GM19043 (cell line): ENCODE results near the gene EBF3.
"Not testable (repeated sequence)": the region's sequence is repeated elsewhere in the genome, so short reads cannot be mapped to it uniquely, and the experiment has no call there.

Experiments
- ATAC-seq: cut with Tn5 transposase; IDR thresholded peaks from one replicate; pipeline ENCODE4 v1.9.1; 2021; ENCODE audit warnings: low read depth; ENCODE audit not compliant: unreplicated experiment

The EBF3 gene

DNA sequence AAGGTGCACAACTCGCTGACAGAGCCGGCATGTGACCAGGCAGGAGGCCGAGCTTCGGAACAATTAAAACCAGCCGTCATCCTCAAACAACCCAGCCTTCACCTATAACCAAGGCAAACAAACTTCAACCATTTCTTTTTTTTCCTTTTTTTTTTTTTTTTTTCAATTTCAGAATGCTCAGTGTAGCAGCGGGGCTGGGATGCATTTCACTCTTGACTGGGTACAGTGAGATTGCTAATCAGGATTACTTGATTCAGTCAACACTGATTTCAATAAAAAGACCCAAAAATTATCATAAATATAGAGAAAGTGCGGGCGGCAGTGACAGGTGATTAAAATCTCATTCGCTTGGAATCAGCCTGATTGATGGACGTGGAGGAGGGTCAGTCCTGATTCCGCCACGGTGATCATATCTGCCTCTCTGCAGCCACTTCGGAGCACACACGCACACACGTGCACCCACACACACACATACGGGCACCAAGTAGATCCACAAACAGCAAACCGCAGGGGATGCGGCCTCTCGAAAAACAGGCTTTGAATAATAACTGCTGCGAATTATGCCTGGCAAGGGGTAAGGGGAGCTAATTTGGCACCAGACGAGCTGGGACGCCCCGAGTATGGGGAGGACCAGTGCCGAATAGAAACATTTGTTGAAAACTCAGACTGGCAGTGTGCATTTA is 31.2 kb downstream of the EBF3 start:
- ATAC-seq: no peak

DNA sequence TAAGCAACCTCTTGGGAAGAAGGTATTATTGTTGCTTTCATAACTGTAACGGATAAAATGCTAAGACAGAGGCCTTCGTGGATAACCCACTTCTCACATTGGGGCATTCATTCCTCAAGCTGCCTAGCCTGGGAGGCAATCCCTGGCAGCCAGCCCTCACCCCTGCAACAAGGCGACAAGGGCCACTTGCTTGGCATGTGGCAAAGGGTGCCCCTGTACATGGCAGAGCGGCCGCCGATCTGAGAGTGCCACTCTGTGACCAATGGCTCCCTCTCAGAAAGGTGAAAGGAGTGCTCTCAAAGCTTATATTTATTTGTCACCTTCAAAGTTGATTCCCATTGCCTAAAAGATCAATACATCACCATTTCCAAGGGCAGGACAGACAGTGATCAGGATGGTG is 31.9 kb downstream of the EBF3 start:
- ATAC-seq: no peak

DNA sequence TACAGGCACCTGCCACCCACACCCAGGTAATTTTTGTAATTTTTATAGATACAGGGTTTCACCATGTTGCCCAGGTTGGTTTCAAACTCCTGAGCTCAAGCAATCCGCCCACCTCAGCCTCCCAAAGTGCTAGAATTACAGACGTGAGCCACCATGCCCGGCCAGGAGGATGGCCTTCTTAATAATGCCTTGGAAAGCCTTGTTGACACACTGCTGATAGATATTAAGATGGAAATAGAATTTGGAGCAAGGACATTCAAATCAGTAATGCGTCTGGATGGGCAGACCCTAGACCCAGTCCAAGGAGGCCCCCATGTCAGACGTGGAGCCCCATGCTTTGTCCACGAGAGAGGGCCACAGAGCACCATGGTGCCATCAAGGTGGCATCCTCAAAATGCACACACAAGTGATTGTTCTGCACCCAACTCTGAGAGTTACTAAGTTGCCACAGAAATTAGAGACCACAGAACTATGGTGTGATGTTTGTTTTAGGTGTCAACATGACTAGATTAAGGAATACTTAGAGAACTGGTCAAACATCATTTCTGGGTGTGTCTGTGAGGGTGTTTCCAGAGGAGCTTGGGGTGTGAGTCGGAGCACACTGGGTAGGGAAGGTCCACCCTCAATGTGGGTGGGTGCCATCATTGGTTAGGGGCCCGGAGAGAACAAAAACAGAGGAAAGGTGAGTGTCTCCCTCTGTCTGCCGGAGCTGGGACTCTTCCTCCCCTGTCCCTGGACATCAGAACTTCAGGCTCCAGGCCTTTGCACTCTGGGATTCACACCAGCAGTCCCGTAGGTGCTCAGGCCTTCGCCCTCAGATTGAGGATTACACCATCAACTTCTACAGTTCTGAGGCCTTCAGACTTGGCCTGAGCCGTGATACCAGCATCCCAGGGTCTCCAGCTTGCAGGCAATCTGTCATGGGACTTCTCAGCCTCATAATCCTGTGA is 34.5 kb downstream of the EBF3 start:
- ATAC-seq: no peak

DNA sequence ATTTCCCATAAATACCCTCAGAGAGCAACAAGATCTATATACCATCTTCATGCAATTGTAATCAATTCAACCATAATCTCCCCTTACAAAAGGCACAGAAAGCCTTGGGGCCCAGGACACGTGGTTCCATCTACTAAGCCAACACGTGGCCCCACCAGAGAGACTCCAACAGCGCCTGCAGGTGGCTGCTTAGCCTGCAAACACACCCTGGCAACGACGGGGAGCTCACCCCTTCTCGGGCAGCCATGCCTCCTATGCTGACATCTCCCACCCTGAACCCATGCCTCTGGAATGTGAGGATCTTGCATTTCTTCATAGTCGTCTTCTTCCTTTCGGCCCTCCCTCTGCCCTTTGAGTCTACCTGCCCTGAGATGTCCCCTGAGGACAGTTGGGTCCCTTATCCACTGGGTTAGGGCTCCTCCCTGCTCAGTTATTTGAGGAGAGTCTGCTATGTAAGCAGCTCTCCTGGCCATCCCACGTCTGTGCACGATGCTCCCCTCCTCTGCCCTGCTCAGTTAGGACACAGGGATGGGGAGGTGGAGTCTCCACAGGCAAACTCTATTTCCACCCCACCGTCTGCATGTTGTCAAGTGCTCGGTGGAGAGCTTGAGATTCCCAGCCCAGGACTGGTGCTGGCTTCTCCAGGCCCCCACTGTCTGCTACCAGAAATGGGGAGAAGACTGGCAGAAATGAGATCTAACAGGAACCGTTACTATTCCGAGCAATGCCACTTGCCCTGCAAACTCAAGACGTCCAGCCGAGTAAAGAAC is 36.5 kb downstream of the EBF3 start:
- ATAC-seq: no peak

DNA sequence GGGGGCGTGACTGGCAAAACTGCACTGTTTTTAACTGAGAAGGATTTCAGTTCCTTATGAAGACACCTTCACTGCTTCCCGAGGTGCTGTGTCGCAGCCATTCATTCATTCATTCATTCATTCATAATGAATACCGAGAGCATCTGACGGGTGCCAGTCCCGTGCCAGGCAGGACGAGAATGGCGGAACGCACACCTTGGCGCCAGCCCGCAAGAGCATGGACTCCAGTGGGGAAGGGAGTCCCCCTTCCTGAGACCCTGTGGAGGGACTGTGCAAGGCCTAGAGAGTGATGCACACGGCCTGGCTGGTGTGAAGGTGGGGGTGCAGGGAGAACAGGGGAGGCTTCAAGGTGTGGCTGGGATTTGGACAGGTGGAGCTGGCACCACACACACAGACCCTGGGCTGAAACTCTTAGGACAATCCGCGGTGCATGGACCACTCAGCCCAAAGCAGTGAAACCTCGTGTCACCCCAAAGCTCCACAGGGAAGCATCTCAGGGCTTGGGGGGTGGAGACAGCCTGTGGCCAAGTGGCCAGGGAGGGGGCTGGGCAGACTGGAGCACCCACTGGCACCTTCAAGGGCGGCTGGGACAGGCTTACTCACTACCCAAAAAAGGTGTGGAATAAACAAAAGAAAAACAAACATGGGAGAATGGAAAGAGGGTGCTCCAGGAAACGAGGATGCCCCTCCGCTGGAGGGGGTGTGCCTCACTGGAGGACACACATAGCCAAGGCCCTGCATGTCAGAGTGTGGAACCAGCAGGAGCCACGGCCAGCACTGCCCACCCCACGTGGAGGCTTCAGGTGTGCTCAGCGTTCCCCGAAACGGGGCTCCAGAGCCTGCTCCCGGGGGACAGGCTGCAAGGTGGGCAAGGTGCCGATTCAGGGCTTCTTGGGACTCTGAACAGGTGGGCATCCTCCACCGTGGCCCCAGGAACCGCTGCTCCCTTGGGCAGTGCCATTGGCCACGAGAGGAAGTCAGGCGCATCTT is 37.7 kb downstream of the EBF3 start:
- ATAC-seq: no peak

DNA sequence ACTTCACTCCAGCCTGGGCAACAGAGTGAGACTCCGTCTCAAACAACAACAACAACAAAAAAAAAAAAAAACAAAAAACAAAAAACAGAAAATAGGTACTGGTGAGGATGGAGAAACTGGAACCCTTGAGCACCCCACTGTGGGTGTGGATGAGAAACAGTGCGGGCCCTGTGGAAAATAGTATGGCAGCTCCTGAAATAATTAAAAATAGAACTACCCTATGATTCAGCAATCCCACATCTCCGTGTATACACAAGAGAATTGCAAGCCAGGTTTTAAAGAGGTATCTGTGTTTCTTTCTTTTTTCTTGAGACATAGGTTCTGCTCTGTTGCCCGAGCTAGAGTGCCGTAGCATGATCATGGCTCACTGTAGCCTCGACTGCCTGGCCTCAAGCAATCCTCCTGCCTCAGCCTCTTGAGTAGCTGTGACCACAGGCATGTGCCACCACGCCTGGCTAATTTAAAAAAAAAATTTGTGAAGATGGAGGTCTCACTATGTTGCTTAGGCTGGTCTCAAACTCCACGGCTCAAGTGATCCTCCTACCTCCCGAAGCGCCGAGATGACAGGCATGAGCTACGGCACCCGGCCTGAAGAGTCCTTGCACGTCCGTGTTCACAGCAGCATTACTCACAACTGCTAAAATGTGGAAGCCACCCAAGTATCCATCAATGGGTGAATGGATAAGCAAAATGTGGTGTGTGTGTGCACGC is 39.5 kb downstream of the EBF3 start:
- no peak for ATAC-seq

DNA sequence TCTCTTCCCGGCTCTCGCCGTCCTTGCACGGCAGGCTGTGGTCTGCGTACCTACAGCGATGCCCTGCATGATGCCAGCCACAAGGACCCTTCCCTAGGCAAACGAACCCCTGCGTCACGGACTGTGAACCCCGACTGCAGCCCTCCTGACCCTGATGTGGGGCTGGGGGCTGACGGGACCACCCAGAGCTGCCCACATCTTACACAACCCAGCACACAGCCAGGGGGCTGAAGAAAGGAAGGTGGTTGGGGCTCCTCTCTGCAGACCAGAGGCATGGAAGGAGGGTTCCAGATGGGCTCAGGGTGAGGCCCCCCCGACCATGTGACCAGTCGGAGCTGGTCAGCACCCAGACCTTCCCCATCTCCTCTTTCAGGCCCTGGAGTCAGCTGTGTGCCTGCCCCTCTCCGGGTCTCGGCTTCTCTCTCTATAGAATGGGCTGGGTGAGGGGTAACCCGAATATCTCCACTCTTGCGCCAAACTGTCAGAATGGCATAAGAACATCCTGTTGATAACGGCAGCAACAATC is 41.4 kb downstream of the EBF3 start:
- no peak for ATAC-seq

DNA sequence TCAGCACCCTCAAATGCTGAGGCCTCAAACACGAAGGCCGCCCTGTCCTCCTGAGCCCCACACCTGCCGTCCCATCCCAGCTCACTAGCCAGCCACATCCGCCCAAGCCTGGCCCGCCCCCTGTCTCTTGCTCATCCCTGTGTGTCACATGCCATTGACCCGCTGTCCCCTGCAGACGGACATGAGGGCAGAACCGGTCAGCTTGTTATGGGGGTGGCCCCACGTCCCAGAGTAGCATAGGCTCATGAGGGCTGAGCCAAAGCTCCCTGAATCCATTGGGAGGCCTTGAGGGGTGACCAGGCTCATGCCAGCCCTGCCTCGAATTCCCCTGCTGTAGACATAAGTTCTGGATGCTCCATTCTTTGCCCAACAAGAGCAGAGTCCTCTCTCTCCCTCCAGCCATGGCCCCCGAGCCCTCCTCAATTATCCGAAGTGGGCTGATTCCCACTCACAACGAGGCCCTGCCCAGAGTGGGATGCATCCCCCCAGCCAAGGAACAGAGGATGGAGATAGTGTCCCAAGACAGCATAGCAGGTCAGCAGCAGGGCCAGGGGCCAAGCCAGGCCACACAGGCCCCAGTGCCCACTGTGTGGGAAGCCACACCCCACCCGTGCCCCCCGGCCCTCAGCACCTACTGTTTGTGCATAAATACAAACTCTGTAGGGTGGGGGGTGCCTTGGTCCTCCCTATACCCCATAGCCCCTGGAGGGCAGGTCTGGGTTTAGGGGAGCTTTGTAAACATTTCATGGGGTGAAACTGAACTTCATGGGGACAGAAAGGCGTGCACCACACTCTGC is 42.1 kb downstream of the EBF3 start:
- ATAC-seq: no peak

DNA sequence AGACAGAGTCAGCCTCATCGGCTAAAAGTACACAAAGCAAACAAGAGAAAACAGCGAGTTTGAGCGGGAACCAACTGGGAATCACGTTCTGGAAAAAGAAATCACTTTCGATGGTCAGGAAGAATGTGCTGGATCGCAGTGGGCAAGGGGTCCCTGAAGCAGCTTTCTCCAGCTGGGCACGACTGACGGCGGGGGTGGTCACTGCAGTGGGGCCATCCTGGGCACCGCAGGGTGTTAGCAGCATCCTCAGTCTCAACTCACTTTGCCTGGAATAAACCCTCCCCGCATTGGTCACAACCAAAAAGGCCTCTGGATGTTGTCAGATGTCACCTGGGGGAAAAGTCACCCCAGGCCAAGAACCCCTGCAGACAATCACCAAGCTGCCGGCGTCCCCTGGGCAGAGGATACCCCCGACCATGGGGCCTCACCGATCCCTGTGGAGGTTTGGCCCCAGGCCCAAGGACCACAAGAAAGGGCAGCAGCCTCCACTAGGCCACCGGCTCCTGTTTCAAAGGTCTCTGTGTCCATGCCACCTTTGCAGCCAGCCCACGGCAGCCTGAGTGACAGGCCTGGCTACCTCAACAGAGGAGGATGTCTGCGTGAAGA is 42.9 kb downstream of the EBF3 start:
- ATAC-seq: no peak

DNA sequence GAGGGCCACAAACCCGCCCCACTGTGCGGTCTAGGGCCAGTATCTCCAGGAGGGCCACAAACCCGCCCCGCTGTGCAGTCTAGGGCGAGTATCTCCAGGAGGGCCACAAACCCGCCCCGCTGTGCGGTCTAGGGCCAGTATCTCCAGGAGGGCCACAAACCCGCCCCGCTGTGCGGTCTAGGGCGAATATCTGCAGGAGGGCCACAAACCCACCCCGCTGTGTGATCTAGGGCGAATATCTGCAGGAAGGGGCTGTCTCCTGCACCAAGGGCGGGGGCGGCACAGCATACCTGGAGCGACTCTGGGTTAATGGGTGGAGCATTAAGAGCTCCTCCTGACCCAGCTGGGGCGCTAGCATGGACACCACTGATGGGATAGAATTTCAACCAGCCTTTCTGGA is 43.9 kb downstream of the EBF3 start:
- ATAC-seq: not testable (repeated sequence)

DNA sequence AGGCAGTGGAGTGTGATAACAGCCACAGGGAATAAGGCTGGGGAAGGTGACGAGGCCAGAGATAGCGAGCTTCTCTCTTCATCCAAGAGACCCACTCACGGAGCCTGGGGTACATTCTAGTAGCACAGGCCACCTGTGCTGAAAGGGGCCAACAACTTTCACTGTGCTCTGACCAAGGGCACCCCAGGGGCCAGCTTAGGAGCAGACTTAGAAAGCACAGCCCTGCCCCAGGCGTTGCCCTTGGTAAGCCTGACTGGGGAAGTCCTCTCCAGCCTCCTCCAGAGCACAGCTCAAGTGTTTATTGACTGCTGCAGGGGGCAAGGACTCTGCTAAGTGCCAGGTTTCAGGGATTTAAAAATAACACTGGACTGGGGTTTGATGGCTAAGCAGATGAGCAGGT is 44.7 kb downstream of the EBF3 start:
- ATAC-seq: no peak

DNA sequence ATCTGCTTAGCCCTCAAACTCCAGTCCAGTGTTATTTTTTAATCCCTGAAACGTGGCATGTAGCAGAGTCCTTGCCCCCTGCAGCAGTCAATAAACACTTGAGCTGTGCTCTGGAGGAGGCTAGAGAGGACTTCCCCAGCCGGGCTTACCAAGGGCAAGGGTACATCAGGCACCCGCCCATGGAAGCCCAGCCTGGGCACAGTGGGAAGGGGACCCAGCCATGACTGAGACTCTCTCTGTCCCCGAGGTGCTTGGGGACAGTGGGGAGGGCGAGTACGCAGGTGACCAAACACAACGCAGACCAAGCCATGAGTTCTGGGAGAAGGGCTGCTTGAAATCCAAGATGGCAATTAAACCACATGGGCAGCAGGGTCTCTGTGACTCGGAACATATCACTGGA is 45.2 kb downstream of the EBF3 start:
- ATAC-seq: no peak

DNA sequence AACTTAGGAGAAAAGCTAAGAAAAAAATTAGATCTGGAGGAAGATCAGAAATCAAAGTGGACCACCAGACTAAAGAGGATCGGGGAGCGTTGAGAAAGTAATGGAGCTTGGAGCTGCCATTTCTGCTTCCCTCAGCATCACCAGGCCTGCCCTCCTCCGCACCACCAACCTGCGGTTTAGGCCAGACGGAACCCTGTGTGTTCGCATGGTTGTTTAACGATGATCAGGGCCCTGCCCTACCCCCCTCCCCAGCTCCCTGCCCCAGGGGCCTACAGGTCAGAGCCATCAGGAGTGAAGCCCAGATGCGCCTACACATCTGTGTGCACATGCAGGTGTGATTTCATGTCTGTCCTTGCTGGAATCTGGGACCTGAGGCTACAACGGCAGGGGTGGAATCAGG is 45.7 kb downstream of the EBF3 start:
- no peak for ATAC-seq

DNA sequence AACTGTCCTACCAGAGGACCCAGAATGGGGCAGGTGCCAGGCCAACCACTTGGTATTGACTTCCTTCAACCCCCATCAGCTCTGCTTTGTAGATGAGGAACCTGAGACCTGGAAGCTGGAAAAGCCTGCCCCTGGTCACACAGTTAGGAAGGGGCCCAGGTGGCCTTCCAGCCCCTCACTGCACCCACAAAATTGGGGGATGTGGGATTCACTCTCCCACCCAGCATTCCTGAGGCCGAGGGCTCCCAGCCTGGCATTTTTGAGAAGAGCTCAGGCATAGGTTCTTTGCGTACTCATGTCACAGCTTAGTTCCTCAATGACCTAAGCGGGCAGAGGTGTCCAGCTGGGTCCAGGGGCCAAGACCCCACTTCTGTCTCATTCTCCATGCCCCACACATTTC is 46.1 kb downstream of the EBF3 start:
- ATAC-seq: no peak

DNA sequence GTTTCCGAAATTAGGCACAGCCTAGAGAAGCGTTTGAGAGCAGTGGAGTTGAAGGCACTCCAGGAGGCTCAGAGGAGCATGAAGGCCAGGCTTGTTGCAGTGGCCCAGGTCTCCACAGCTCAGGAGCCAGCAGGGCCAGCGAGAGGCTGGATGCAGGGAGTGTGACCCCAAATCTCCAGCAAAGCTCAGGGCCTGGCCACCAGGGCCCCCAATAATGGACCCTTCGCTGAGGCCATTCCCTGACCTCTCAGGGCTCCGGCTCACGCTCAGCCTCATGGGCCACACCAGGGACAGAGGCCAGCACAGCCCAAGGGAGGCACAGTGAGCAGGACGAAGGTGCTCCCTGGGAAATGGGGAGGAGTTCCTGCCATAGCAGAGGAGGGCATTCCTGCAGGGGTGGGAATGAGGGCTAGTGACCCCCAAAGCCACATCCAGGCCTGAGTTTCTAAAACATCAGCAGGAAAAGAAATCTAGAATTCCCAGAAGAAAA is 47.5 kb downstream of the EBF3 start:
- ATAC-seq: no peak

DNA sequence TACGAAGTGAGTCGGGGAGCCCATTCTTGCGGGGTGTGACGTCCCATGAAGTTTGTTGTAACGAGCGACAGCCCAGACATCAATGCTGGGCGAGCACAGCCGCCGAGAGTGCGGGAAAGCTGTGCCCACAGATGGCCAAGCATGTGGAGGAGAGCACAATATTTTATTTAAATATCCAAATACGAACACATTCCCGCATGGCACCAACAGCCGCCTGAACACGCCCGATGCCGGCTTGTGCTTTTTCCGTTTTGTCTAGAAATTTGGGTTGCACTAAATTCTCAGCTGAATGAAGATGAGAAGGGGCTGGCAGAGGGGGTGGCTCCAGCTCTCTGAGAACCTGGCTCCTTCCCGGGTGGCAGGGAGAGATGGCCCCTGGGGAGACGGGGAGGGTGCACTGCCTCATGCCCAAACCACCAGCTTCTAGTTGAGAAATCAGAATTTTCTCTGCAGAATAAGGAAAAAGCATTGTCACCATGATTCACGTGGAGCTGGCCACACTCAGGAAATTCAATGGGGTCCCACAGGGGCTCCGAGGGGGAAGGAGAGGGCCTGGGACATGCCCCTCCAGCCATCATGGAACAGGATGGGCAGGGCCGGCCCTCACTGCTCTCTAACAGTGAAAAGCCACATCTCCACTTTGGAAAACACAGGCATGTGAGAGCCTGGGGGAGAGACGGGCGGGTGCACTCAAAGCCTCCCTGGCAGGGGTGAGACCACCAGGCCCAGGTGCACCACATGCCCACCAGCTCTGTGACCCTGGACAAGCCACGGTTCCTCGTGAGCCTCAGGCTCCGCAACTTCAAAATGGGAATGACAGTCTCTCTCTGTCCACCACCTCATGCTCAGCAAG is 48.3 kb downstream of the EBF3 start:
- no peak for ATAC-seq

DNA sequence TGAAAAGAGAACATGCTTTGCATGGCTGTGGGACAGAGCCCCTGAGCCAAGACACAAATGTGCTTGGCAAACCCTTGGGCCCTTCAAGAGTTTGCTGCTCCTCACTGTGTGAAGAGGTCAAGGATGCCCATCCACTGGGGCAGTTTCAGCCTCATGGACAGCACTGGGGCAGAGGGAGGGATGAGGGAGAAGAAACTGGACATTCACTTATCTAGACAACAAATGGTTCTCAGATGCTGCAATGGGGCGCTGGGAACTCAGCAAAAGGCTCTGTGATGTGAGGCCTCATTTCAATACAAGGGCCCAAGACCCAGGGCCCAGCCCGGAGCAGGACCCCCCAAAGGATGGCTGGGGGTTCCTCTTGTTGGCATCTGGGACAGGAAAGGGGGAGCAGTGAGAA is 49.1 kb downstream of the EBF3 start:
- no peak for ATAC-seq
